Measurements from ENCODE around the gene KCNJ6.

The KCNJ6 gene

DNA sequence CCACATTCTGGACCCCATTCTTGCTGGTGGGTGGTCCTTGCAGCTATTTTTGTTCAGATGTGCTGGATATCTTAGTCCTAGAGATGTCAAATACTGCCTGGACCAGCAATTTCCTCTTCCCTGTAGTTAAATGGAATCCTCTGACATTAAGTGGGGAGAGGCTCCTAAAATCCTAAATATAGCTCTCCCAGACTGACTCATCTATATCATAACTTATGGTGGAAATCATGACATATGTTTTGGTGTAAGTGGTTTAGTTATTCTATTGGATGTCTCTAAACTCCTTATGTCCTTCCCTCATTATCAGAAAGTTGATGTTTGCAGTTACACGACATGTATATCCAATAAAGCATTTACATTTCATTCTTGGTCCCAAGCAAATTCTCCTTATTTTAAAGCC lies 73.1 kb downstream of the KCNJ6 start:
- no peaks in the 10 kb centered on the region for H3K4me1 ChIP-seq (ENCODE audit: control insufficient read depth in 1 of 2, insufficient read depth in 1 of 2, low read depth in 1 of 2, low read length in 1 of 2)
- TF ChIP-seq, protein P1, sequence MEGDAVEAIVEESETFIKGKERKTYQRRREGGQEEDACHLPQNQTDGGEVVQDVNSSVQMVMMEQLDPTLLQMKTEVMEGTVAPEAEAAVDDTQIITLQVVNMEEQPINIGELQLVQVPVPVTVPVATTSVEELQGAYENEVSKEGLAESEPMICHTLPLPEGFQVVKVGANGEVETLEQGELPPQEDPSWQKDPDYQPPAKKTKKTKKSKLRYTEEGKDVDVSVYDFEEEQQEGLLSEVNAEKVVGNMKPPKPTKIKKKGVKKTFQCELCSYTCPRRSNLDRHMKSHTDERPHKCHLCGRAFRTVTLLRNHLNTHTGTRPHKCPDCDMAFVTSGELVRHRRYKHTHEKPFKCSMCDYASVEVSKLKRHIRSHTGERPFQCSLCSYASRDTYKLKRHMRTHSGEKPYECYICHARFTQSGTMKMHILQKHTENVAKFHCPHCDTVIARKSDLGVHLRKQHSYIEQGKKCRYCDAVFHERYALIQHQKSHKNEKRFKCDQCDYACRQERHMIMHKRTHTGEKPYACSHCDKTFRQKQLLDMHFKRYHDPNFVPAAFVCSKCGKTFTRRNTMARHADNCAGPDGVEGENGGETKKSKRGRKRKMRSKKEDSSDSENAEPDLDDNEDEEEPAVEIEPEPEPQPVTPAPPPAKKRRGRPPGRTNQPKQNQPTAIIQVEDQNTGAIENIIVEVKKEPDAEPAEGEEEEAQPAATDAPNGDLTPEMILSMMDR (IDR thresholded peaks at IDR 0.05) = no peak
- H3K27me3 ChIP-seq = no peaks in the 10 kb centered on the region
- no peak overlapping the region for H3K4me3 ChIP-seq (ENCODE audit: low read depth in 1 of 2, low read length in 1 of 2)
- H3K36me3 ChIP-seq = no peaks in the 10 kb centered on the region
- H3K9me3 ChIP-seq = no peaks in the 10 kb centered on the region
- H3K27ac ChIP-seq = no peak overlapping the region

DNA sequence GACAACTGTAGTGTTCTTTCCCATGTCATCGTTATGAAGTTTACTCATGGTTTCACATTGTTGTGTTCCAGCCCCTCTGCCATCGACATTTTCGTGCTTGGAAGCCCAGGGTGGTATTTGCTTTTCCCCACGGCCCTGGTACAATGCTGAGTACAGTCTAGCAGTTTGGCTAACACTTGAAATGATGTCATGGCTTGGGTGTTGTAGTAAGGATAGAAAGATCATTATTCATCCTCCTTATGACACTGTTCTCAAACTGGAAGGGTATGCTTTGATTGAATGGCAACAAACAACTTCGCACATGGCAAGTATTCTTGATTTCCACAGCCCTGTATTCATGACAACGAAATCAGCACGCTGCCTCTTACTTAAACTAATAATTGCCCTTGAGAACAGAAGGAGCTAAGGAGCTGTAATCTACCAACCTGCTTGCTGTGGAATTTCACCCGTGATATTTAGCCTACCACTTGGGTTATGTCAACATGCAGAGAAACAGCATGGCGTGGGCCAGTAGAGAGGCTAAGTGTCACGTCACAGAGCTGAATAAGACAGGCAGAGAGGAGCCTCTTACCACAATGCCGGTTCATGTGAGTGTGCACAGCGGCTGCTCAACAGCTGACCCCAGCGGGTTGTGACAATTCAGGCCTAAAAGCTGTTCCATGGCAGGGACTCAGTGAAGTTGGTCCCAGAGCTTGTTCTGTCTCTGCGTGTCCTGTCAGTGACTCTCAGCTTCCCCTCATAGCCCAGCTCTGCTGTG lies 73.9 kb downstream of the KCNJ6 start:
- TF ChIP-seq, protein P1 (IDR thresholded peaks at IDR 0.05) = no peak
- H3K9me3 ChIP-seq = no peaks in the 10 kb centered on the region
- no peaks in the 10 kb centered on the region for H3K36me3 ChIP-seq
- H3K4me1 ChIP-seq (ENCODE audit: control insufficient read depth in 1 of 2, insufficient read depth in 1 of 2, low read depth in 1 of 2, low read length in 1 of 2) = no peaks in the 10 kb centered on the region
- H3K27me3 ChIP-seq = no peaks in the 10 kb centered on the region
- no peak overlapping the region for H3K27ac ChIP-seq
- H3K4me3 ChIP-seq (ENCODE audit: low read depth in 1 of 2, low read length in 1 of 2) = no peak overlapping the region

DNA sequence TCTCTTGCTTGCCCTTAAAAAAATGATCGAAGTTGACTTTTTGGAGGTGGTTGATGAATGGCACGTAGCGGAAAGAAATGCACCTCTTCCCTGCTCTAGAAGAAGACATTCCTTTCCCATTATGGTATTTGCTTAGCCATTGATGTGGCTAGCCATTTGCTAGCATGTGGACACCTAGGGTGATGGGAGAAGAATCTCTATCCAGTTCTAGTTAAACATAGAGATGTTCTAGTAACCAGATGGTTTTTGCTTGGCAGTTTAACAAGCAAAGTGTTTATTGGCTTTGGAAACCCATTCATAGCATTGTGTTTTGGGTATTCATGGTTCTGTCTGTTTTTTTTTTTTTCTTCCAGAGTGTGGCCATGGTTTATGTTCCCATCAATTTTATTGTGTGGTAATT lies 78.9 kb downstream of the KCNJ6 start:
- Histone ChIP-seq H3K9me3 (no peaks in the 10 kb centered on the region), H3K4me1 (ENCODE audit: control insufficient read depth in 1 of 2, insufficient read depth in 1 of 2, low read depth in 1 of 2, low read length in 1 of 2) (no peaks in the 10 kb centered on the region), H3K27ac (no peak overlapping the region), H3K36me3 (no peaks in the 10 kb centered on the region), H3K27me3 (no peaks in the 10 kb centered on the region), H3K4me3 (ENCODE audit: low read depth in 1 of 2, low read length in 1 of 2) (no peak overlapping the region)
- TF ChIP-seq, protein P1 (IDR thresholded peaks at IDR 0.05) = no peak

DNA sequence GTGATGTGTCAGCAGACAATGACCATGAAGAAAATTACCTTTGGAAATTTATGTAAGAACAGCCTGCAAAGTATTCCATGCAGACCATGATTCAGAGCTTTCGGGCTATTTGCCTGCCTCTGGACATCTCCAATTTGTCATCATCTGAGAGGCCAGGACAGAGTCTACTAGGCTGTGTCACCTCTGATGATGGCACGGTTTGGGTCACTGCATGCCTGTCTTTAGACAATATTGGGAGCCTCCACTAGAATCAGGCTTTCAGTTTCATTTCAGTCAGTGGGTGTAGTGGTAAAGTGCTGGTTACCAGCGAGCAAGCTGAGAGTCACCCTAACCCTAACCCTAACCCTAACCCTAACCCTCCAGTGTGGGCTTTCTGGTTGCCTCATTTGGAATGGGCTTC lies 80.8 kb downstream of the KCNJ6 start:
- Histone ChIP-seq H3K27ac (no peak overlapping the region), H3K9me3 (no peaks in the 10 kb centered on the region), H3K4me3 (ENCODE audit: low read depth in 1 of 2, low read length in 1 of 2) (no peak overlapping the region), H3K36me3 (peaks cover 8% of the 10 kb centered on the region), H3K27me3 (no peaks in the 10 kb centered on the region), H3K4me1 (ENCODE audit: control insufficient read depth in 1 of 2, insufficient read depth in 1 of 2, low read depth in 1 of 2, low read length in 1 of 2) (peaks cover 0 to 11% of the 10 kb centered on the region in 2 experiments)
- TF ChIP-seq, protein P1 (IDR thresholded peaks at IDR 0.05) = no peak

DNA sequence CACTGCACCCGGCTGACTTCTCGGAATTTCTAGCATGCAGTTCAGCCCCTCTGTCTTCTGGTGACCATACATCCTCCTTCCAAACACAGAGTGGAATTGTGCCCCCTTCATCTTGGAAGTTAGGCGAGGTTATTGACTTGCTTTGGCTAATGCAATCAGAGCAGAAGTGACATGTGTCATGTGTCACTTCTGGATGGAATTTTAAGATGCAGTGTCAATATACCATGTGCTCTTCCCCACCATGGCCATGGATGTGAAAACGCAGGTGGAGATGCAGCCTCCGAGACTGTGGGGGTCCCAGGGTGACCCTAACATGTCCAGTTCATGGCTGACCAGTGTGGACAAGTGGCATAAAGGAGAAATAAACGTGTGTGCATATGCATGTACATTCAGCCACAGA lies 83.0 kb downstream of the KCNJ6 start:
- Histone ChIP-seq H3K27ac (no peak overlapping the region), H3K9me3 (no peaks in the 10 kb centered on the region), H3K27me3 (no peaks in the 10 kb centered on the region), H3K36me3 (peaks cover 14% of the 10 kb centered on the region), H3K4me1 (ENCODE audit: control insufficient read depth in 1 of 2, insufficient read depth in 1 of 2, low read depth in 1 of 2, low read length in 1 of 2) (peaks cover 21 to 33% of the 10 kb centered on the region in 2 experiments), H3K4me3 (ENCODE audit: low read depth in 1 of 2, low read length in 1 of 2) (no peak overlapping the region)
- TF ChIP-seq, protein P1 (IDR thresholded peaks at IDR 0.05) = no peak
